Muscle layer of duodenum (tissue), 2 donors: ENCODE data around the gene TNIK.

Experiments used
- H3K27ac ChIP-seq: one replicate; pipeline ENCODE4 v1.7.0; 2013; ENCODE audit warnings: mild to moderate bottlenecking, low read length
- H3K27me3 ChIP-seq: one replicate; pipeline ENCODE4 v1.7.0; 2013; ENCODE audit warnings: low read depth, mild to moderate bottlenecking, control low read depth, low read length
- H3K36me3 ChIP-seq, 2 donors: one replicate each; pipeline ENCODE4 v1.7.0; 2013; ENCODE audit warnings: low read length in 2 of 2, control low read depth in 1 of 2, mild to moderate bottlenecking in 1 of 2; ENCODE audit not compliant: insufficient read depth in 2 of 2, control insufficient read depth in 1 of 2
- H3K4me1 ChIP-seq, 2 donors: one replicate each; pipeline ENCODE4 v1.7.0; 2013; ENCODE audit warnings: low read length in 2 of 2, mild to moderate bottlenecking in 2 of 2, control low read depth in 1 of 2, moderate library complexity in 1 of 2; ENCODE audit not compliant: insufficient read depth in 2 of 2, control insufficient read depth in 1 of 2
- H3K4me3 ChIP-seq, 2 donors: one replicate each; pipeline ENCODE4 v1.7.0; 2013; ENCODE audit warnings: low read length in 2 of 2, low read depth in 1 of 2, mild to moderate bottlenecking in 1 of 2
- H3K9me3 ChIP-seq, 2 donors: one replicate each; pipeline ENCODE4 v1.7.0; 2013; ENCODE audit warnings: low read length in 2 of 2, control low read depth in 1 of 2, mild to moderate bottlenecking in 1 of 2; ENCODE audit not compliant: control insufficient read depth in 1 of 2
- donor health status: healthy.

Gene TNIK

DNA sequence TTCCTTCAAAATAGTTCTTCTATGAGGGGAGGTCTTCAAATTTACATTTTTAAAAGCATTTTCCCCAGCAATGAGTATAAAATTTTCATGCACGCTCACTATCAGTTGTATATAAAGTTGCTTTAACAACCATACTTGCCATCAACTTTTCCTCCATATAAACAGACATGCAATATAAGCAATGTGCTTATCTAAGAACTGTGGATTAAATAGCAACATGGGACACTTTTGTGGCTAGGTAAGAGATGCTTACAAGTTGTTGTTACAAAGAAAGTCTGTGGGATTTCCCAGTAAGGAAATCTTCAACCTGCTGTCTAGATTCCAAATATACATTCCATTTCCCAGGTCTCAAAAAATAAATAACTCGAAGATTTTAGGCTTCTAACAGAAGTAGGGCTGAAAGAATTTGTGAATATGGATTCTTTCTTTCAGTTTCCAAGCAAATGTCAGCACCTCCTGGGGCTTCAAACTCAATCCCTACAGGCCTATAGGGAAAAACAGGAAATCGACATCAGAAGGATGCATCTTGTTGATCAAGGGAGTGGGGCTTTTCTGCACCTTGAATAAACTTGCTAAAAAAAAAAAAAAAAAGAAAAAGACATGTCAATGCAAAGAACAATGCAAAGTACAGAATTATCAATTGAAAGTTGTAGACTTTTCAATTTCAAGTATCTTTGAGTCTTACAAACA, 16.1 kb downstream of the TNIK start:
- Histone ChIP-seq H3K4me1 (peaks cover 0 to 10% of the 10 kb centered on the region in 2 donors), H3K9me3 (no peaks in the 10 kb centered on the region), H3K4me3 (no peak overlapping the region), H3K27me3 (no peaks in the 10 kb centered on the region), H3K36me3 (no peaks in the 10 kb centered on the region), H3K27ac (no peak overlapping the region)

GRCh38 chr3:171443211-171443957, 16.8 kb downstream of the TNIK start:
- Histone ChIP-seq H3K4me3 (no peak overlapping the region), H3K27me3 (no peaks in the 10 kb centered on the region), H3K36me3 (no peaks in the 10 kb centered on the region), H3K27ac (no peak overlapping the region), H3K9me3 (no peaks in the 10 kb centered on the region), H3K4me1 (peaks cover 0 to 10% of the 10 kb centered on the region in 2 donors)

- no peaks in the 10 kb centered on the region for H3K36me3 ChIP-seq
- no peak overlapping the region for H3K27ac ChIP-seq
- no peaks in the 10 kb centered on the region for H3K27me3 ChIP-seq
These were observed 18.0 kb downstream of the TNIK start for GRCh38 chr3:171442184-171442583.

GRCh38 chr3:171441381-171441780, 18.8 kb downstream of the TNIK start:
- Histone ChIP-seq H3K27ac (no peak overlapping the region), H3K4me3 (no peak overlapping the region), H3K27me3 (no peaks in the 10 kb centered on the region), H3K4me1 (peaks cover 0 to 18% of the 10 kb centered on the region in 2 donors), H3K9me3 (no peaks in the 10 kb centered on the region), H3K36me3 (no peaks in the 10 kb centered on the region)

More at GRCh38 chr3:171442184-171442583, 18.0 kb downstream of the TNIK start:
- Histone ChIP-seq H3K4me1 (peaks cover 0 to 10% of the 10 kb centered on the region in 2 donors), H3K9me3 (no peaks in the 10 kb centered on the region), H3K4me3 (no peak overlapping the region)

- Histone ChIP-seq H3K36me3 (no peaks in the 10 kb centered on the region), H3K27ac (no peak overlapping the region), H3K9me3 (no peaks in the 10 kb centered on the region), H3K4me1 (peaks cover 0 to 21% of the 10 kb centered on the region in 2 donors), H3K4me3 (no peak overlapping the region), H3K27me3 (no peaks in the 10 kb centered on the region)
These were observed 20.2 kb downstream of the TNIK start for GRCh38 chr3:171439996-171440395.

DNA sequence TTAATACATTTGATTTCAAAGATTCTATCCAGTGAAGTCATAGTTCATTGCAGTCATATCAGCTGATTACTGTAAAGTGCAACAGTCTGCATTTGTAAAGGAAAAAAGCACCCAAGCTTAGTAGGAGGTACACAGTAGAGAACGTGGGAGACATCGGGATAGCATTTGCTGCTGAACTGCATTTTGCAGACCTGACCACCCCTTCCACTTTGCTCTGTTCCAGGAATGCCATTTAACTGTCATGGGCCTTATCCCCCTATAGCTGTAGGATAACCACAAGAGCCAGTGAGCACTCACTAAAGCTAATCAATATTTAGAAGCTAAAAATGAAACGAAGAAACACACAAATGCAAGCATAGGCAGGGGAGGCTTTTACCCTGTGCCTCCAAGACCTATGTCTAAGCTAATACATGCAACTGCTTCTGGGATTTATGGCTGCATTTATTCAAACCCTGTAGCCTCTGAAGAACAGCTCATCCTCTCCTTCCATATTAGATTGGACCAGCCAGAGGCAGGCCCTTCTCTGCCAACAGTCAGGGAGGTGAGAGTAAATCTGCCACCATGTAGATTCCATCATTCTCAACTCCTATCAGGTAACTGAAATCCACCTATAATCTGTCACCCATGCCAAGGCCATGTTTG, 23.0 kb downstream of the TNIK start:
- H3K27me3 ChIP-seq: no peaks in the 10 kb centered on the region
- no peak overlapping the region for H3K27ac ChIP-seq
- H3K4me1 ChIP-seq: peaks cover 0 to 14% of the 10 kb centered on the region in 2 donors
- H3K9me3 ChIP-seq: no peaks in the 10 kb centered on the region
- H3K4me3 ChIP-seq: no peak overlapping the region
- no peaks in the 10 kb centered on the region for H3K36me3 ChIP-seq

GRCh38 chr3:171436380-171436779, 23.8 kb downstream of the TNIK start:
- H3K9me3 ChIP-seq: no peaks in the 10 kb centered on the region
- H3K27ac ChIP-seq: no peak overlapping the region
- no peaks in the 10 kb centered on the region for H3K27me3 ChIP-seq
- peaks cover 0 to 12% of the 10 kb centered on the region in 2 donors for H3K4me1 ChIP-seq
- H3K36me3 ChIP-seq: no peaks in the 10 kb centered on the region
- H3K4me3 ChIP-seq: no peak overlapping the region

DNA sequence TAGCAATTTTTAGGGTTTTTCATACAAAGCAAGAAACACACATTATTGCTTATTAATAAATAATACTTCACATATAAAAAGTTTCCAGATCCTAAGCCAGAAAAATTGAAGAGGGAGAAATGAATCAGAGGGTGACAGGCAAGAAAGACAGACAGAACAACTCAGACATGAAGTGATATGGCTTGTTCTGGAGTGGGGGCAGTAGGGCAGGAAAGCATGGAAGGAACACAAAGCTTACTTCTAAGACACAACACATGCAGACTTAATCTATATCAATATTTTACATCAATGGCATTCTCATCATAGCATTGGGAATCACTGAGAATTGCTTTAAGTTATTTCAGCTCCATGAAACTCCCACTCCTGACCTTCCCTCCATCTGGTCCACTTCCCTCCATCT, 24.4 kb downstream of the TNIK start:
- Histone ChIP-seq H3K9me3 (no peaks in the 10 kb centered on the region), H3K4me3 (no peak overlapping the region), H3K27me3 (no peaks in the 10 kb centered on the region), H3K4me1 (peaks cover 0 to 12% of the 10 kb centered on the region in 2 donors), H3K36me3 (no peaks in the 10 kb centered on the region), H3K27ac (no peak overlapping the region)

DNA sequence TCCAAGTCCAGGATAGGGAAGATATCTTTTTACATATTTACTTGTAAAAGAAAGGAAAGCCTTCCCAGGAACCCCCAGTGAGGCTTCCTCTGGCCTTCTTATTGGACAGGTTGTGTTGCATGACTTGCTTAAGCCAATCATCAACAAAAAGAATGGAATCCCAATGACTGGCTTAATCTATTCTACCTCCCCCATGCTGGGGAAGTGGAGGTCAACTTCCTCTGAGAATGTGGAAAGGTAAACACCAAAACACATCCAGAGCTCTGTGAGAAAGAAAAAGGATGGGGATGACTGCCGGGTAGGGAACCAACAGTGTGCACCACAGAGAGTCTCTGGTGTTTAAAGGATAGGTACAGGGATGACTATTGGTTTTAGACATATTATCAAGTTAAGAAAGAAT, 25.1 kb downstream of the TNIK start:
- no peak overlapping the region for H3K27ac ChIP-seq
- no peaks in the 10 kb centered on the region for H3K27me3 ChIP-seq
- H3K4me3 ChIP-seq: no peak overlapping the region

GRCh38 chr3:171432548-171432947, 27.7 kb downstream of the TNIK start:
- Histone ChIP-seq H3K36me3 (no peaks in the 10 kb centered on the region), H3K27me3 (no peaks in the 10 kb centered on the region), H3K27ac (no peak overlapping the region), H3K4me3 (no peak overlapping the region), H3K9me3 (no peaks in the 10 kb centered on the region), H3K4me1 (peaks cover 0 to 12% of the 10 kb centered on the region in 2 donors)

More for the DNA sequence above, 25.1 kb downstream of the TNIK start:
- Histone ChIP-seq H3K4me1 (peaks cover 0 to 12% of the 10 kb centered on the region in 2 donors), H3K9me3 (no peaks in the 10 kb centered on the region), H3K36me3 (no peaks in the 10 kb centered on the region)

GRCh38 chr3:171431550-171431949, 28.7 kb downstream of the TNIK start:
- Histone ChIP-seq H3K4me1 (peaks cover 0 to 5% of the 10 kb centered on the region in 2 donors), H3K9me3 (no peaks in the 10 kb centered on the region)

More at GRCh38 chr3:171431550-171431949, 28.7 kb downstream of the TNIK start:
- Histone ChIP-seq H3K27me3 (no peaks in the 10 kb centered on the region), H3K36me3 (no peaks in the 10 kb centered on the region), H3K27ac (no peak overlapping the region), H3K4me3 (no peak overlapping the region)
